IPS-18c (cell line): ENCODE measurements around the gene HOXA13.

Experiments used
- H3K4me3 ChIP-seq: 2 replicates; pipeline ENCODE4 v1.7.0; 2013; ENCODE audit warnings: low read depth, mild to moderate bottlenecking, low read length, moderate library complexity; ENCODE audit not compliant: insufficient read depth
- H3K9me3 ChIP-seq: one replicate; pipeline ENCODE4 v1.6.1; 2013; ENCODE audit warnings: mild to moderate bottlenecking, low read length, moderate library complexity; ENCODE audit not compliant: control insufficient read depth, insufficient read depth

HOXA13 gene

DNA sequence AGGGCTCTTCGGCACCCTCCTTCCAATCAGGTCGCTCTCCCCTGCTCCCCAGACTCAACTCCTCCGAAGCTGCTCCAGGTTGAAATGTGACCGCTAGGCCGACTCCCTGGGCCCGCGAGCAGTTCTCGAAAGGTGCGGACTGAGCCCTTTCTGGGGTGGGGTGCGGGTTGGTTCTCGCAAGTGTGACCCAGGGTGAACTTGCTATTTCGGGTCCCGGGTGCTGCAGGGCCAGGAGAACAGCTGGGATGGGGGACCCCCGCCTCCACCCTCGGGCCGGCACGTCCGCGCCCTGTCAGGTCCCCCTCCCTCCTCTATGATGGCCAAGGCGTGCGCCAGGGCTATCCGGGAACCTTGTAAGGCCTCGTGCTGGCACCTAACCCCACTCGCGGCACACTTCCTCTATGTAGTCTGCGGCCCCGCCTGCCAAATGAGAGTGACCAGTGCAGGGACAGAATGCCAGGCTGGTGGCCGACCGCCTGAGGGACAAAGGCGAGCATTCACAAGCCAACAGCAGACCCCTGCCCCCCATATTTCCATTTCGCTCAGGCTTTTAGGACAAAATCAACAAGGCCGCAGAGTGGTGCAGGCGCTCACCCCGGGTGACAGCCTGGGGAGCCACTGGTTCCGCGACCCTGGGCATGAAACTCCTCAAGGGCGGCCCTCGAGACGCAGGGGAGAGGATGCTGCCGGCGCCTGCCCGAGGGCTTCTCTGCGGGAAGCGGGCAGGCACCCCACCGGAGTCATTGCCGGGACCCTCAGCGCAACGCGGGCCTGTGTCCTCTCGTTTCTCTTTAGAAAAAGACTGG lies 13.7 kb upstream of the HOXA13 start:
- Histone ChIP-seq H3K9me3 (peaks cover 2% of the 10 kb centered on the region), H3K4me3 (peak overlapping the region; percentile 28)

DNA sequence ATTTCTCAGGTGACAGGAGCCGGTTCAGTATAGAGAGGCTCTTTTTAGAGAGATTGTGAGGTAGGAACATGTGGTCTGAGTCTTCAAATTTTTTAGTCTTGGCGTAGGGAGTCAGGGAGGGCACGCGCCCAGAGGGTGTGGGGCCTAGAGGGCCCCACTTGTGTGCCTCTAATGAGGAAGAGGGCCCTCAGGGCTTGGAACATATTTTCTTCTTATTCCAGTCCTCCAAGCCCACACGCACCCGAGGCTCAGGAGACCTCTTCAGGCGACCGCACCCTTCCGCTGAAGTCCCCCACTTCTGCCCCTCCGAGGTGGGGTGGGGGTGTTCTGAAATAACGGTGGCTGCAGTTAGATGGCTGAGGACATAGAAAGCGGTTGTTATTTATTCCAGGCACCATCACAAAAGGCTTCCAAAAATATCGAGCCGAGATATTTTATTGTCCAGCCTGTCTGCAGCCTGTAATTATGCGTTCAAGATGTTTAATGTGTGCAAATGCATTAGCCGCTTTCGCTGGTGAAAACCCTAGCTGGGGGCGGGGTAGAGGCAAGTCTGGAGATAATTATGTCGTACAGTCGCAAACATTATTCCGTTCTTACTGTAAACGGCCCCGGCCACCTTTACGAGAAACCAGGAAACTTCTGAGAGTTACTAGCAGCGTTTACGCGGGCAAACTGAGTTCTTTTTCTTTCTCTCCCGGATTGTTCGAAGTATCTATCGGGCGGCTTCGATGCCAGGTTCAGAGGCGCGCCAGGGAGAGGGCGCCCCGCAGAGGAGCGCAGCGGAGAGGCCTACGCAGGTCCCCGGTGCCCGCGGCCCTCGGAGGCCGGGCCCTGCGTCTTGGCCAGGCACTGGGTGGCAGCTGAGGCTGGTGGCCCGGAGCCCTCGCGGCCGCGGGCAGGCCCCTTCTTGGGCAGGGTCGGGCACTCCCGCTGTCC lies 12.9 kb upstream of the HOXA13 start:
- Histone ChIP-seq H3K4me3 (peak overlapping the region; percentile 28), H3K9me3 (peaks cover 2% of the 10 kb centered on the region)

DNA sequence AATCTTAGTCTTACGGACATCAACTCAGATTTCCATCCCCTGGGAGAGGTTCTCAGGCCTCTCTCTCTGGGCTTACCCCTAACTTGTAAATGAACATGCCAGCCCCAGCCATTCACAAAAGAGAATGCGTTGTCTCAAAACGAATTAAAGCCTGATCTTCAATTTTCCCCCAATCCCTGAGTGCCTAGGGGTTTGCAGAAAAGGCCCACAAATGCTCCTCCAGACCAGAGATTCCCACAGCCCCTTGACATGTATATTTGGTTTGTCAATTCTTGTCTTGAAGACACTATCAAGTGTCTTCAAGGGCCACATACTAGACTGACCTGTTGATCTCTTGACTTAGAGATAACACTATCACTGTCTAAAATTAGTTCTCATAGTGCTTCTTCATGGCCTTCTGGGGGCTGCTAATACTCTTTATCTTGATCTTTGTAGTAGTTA lies 11.9 kb upstream of the HOXA13 start:
- H3K4me3 ChIP-seq, result no peak overlapping the region
- H3K9me3 ChIP-seq, result peaks cover 2% of the 10 kb centered on the region

DNA sequence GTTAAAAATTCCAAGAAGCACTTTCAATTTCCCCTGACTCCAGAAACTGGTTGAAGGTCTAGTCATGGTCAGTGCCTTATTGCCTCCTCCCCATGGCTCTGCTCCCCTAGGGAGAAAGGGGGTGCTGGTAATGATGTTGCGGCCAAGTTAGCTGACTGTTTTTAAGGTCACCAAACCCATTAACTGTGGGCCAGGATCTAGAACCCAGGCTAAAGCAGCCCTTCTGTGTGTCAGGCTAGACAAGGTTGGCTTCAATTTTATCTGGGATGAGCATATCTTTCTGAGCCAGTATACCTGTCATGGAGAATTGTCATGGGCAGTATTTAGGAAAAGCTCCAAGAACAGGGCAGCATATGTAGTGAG lies 11.2 kb upstream of the HOXA13 start:
- Histone ChIP-seq H3K4me3 (no peak overlapping the region), H3K9me3 (peaks cover 2% of the 10 kb centered on the region)

GRCh38 chr7:27210441-27211083 lies 10.7 kb upstream of the HOXA13 start:
- Histone ChIP-seq H3K4me3 (no peak overlapping the region), H3K9me3 (peaks cover 2% of the 10 kb centered on the region)

DNA sequence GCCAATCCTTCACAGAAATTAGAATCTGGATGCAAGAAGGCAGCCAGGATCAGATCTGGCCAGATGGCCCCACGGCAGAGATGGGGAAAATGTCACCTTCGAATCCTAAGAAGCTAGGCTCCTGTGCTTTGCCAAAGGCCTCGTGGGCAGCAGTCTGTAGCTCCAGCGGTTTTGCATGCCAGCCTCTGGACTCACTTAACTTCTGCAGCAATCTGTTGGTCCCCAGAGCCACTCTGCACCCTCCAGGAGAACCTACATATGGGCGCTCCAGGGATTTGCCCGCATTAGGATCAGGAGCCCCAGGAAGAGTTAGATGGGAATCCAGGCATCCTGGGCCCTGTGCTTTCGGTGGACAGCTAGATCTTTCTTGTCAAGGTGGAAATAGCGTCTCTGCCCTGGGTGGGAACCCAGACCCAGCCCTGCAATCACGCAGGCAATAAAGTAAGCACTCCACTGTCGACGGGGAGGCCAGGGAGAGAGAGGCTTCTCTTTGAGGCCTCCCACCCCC lies 10.1 kb upstream of the HOXA13 start:
- Histone ChIP-seq H3K4me3 (no peak overlapping the region), H3K9me3 (peaks cover 2% of the 10 kb centered on the region)

DNA sequence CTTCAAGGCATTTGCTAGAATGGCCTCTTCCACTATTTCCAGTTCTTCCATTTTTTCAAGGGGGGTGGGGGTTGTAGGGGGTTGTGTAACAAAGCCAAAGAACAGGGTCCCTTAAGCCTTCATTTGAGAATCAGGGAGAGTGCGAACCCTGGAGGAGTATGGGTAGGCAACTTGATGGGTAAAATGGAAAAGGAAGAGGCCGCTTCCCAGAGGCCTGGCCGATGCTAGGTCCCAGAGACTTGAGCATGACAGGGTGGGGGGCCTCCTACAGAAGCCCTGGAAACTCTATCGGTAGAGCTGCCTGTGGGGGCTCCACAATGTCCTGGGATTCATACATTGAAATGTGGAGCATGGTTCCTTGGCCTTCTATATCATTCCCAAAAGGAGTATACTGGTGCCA lies 9.1 kb upstream of the HOXA13 start:
- Histone ChIP-seq H3K4me3 (no peak overlapping the region), H3K9me3 (peaks cover 5% of the 10 kb centered on the region)

- peaks cover 5% of the 10 kb centered on the region for H3K9me3 ChIP-seq
- no peak overlapping the region for H3K4me3 ChIP-seq
These were observed 7.6 kb upstream of the HOXA13 start for GRCh38 chr7:27207348-27207985.

- Histone ChIP-seq H3K9me3 (peaks cover 2% of the 10 kb centered on the region), H3K4me3 (no peak overlapping the region)
These were observed 5.7 kb upstream of the HOXA13 start for GRCh38 chr7:27205325-27206280.

- Histone ChIP-seq H3K4me3 (no peak overlapping the region), H3K9me3 (peaks cover 2% of the 10 kb centered on the region)
These were observed 5.0 kb upstream of the HOXA13 start for GRCh38 chr7:27204851-27205322.

DNA sequence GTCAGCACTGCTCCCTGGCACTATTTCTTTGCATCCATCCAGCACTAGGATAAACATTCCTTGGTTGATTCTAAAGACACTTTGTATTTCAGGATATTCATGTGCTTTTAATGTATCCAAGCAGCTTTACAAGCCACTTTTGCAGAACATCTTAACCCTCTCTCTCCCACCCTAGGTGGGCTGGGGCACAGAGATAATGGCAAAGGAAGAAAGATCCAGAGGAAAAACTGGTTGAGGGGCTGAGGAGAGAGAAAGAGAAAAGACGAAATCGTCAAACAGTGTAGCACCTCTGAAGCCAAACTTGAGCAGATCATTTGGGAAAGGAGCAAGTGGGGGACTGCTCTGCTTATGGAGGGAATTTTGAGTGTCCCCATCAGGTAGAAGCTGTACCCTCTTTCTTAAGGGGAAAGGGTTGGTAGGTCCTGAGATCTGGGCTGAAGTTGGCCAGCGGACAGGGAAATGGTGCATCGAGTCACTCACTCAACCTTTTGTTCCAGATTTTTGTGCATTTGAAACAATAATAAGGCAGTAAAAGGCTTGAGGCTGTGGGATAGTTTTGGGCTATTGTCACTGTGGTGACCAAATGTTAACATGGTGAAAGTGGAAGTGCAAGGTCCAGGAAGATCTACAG lies 4.2 kb upstream of the HOXA13 start:
- Histone ChIP-seq H3K4me3 (no peak overlapping the region), H3K9me3 (peaks cover 3% of the 10 kb centered on the region)

GRCh38 chr7:27203365-27203953 lies 3.6 kb upstream of the HOXA13 start:
- H3K9me3 ChIP-seq, result peaks cover 5% of the 10 kb centered on the region
- no peak overlapping the region for H3K4me3 ChIP-seq

DNA sequence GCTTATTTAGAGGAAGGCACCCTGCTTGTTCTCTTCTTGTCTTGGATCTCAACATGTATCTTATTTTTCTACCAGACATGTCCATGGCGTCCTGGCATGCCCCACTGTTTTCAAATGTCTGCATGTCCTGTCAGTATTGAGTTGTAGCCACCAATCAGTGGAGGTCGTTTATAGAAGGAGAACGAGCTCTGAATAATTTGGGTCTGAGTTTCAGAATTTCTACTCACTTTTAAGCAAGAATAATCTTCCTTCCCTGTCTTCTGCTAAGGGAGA lies 2.9 kb upstream of the HOXA13 start:
- Histone ChIP-seq H3K4me3 (no peak overlapping the region), H3K9me3 (peaks cover 5% of the 10 kb centered on the region)

DNA sequence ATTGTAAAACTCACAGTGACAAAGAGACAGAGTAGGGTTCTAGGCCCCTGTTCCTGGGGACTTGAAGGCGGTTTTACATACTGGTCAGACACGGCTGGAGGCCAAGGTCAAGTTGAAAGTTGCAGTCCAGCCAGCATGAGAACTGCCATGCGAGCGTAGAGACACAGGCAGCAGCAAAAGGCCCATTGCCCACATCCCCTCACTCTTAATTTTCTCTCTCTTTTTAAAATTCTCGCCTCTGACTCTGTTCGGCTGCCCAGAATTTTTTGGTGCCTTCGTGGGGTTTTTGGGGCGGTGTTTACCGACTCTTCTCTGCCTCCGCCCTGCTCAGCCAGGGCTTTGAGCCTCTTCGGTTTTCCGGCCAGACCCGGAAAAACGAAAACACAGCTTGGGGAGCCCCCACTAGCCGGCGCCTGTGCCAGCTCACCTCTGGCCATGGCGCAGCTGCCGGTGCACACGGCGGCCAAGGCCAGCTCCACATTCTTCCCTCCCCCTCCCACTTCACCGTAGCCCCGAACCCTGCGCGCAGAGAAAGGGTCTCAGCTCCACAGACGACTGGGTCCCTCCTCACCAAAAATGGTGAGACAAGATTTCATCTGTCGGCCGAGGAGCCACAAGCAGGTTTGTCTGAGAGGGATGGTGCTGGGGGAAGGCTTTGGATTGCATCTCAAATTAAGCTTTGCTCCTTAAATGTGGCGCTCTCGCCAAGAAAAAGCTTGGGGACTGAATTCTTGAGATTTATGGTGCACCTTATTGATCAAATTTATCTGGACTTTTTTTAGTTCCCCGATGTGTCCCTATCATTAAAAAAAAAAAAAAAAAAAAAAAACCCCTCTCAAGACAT lies 2.3 kb upstream of the HOXA13 start:
- Histone ChIP-seq H3K4me3 (no peak overlapping the region), H3K9me3 (peaks cover 5% of the 10 kb centered on the region)

DNA sequence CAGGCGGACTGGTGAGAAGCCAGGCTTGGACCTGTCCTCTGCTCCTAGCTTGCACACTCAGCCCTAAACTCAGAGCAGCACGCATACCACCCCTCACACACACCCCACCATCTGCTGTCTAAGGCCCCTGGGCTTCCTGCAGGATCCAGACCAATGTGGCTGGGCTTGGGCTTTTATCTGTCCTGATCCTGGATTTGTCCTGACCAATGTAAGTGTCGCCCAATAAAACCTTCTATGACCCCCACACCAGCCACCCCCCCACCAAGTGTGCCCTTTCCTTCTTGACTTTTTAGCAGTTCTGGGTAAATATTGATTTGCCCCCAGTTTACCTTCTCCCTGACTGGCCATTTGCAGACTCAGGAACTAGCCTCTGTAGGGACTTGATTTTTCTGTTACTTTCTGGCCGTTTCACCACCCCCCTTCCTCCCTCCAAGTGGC lies 1.7 kb upstream of the HOXA13 start:
- Histone ChIP-seq H3K9me3 (peaks cover 5% of the 10 kb centered on the region), H3K4me3 (no peak overlapping the region)
